ENCODE measurements around the gene B4GALNT3. TPM values are rescaled to one million over a fixed set of nuclear protein-coding genes. Genes with fewer than 3 reads are reported as not detected.
"Not testable (repeated sequence)": the region's sequence is repeated elsewhere in the genome, so short reads cannot be mapped to it uniquely, and the experiment has no call there.

The B4GALNT3 gene
- total RNA-seq, 2 experiments from 2014 or later: 10.9 to 11.1 TPM

GRCh38 chr12:571795-572531 is 112.2 kb downstream of the B4GALNT3 start:
- peaks cover 6% of the 10 kb centered on the region for H3K9me3 Mint-ChIP-seq (ENCODE audit: insufficient read depth)
- CTCF ChIA-PET: interaction anchor here (0.8 to 2.9 kb wide), 6 partner anchors 8 to 243 kb away, joined by 4 to 35 read pairs (median 6); partner anchors contain the start of gene WNK1
- H3K4me3 Mint-ChIP-seq: no peak overlapping the region
- H3K27ac Mint-ChIP-seq: no peak overlapping the region
- no peaks in the 10 kb centered on the region for H3K27me3 Mint-ChIP-seq (ENCODE audit: low read depth)
- ATAC-seq (no peak), DNase-seq (no peak)
- peaks cover 11% of the 10 kb centered on the region for H3K36me3 Mint-ChIP-seq (ENCODE audit: low read depth)
- H3K4me1 Mint-ChIP-seq (ENCODE audit: low read depth): peaks cover 57% of the 10 kb centered on the region
- POLR2A ChIA-PET: interaction anchor here (1.6 kb wide), 1 partner anchor 113 kb away, joined by 4 read pairs; no protein-coding TSS in a partner anchor

GRCh38 chr12:572532-572899 is 112.8 kb downstream of the B4GALNT3 start:
- peaks cover 6% of the 10 kb centered on the region for H3K9me3 Mint-ChIP-seq (ENCODE audit: insufficient read depth)
- DNase-seq (no peak), ATAC-seq (no peak)
- H3K27ac Mint-ChIP-seq: no peak overlapping the region
- H3K4me3 Mint-ChIP-seq: no peak overlapping the region
- POLR2A ChIA-PET: interaction anchor here (1.6 kb wide), 1 partner anchor 113 kb away, joined by 4 read pairs; no protein-coding TSS in a partner anchor
- H3K36me3 Mint-ChIP-seq (ENCODE audit: low read depth): peaks cover 11% of the 10 kb centered on the region
- CTCF ChIA-PET: interaction anchor here (0.9 to 1.7 kb wide), 3 partner anchors 9 to 242 kb away, joined by 4 to 7 read pairs (median 5); partner anchors contain the start of gene WNK1
- H3K27me3 Mint-ChIP-seq (ENCODE audit: low read depth): no peaks in the 10 kb centered on the region
- peaks cover 54% of the 10 kb centered on the region for H3K4me1 Mint-ChIP-seq (ENCODE audit: low read depth)

DNA sequence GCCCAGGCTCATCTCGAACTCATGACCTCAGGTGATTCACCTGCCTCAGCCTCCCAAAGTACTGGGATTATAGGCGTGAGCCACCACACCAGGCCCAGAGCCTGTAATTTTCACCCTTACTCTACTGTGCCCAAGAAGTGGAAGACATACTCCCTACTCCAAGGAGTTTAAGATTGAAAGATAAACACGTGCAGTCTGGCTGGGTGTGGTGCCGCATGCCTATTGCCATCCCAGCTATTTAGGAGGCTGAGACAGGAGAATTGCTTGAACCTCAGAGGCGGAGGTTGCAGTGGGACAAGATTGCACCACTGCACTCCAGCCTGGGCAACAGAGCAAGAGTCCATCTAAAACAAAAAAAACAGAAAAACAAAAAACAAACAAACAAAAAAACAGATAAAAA is 113.5 kb downstream of the B4GALNT3 start:
- Mint-ChIP-seq H3K4me1 (ENCODE audit: low read depth) (peaks cover 53% of the 10 kb centered on the region), H3K27ac (no peak overlapping the region), H3K4me3 (no peak overlapping the region), H3K9me3 (ENCODE audit: insufficient read depth) (peaks cover 6% of the 10 kb centered on the region), H3K27me3 (ENCODE audit: low read depth) (no peaks in the 10 kb centered on the region), H3K36me3 (ENCODE audit: low read depth) (peaks cover 11% of the 10 kb centered on the region)
- ChIA-PET POLR2A (interaction anchor here (1.6 kb wide), 1 partner anchor 112 kb away, joined by 4 read pairs; no protein-coding TSS in a partner anchor), CTCF (interaction anchor here (1.7 kb wide), 2 partner anchors 9 to 178 kb away, joined by 4 to 7 read pairs; partner anchors contain the start of gene WNK1)
- ATAC-seq: no peak
- no peak for DNase-seq

GRCh38 chr12:574475-575128 is 114.9 kb downstream of the B4GALNT3 start:
- DNase-seq (no peak), ATAC-seq (no peak)
- Mint-ChIP-seq H3K4me3 (no peak overlapping the region), H3K9me3 (ENCODE audit: insufficient read depth) (peaks cover 6% of the 10 kb centered on the region), H3K27me3 (ENCODE audit: low read depth) (peaks cover 4% of the 10 kb centered on the region), H3K27ac (no peak overlapping the region), H3K36me3 (ENCODE audit: low read depth) (peaks cover 11% of the 10 kb centered on the region), H3K4me1 (ENCODE audit: low read depth) (peaks cover 43% of the 10 kb centered on the region)
- POLR2A ChIA-PET: interaction anchor here (1.0 to 3.8 kb wide), 2 partner anchors 45 to 178 kb away, joined by 4 to 36 read pairs; partner anchors contain the start of gene WNK1
- CTCF ChIA-PET: interaction anchor here (1.0 to 6.2 kb wide), 10 partner anchors 10 to 543 kb away, joined by 3 to 90 read pairs (median 12); partner anchors contain the start of gene WNK1

- peaks cover 11% of the 10 kb centered on the region for H3K36me3 Mint-ChIP-seq (ENCODE audit: low read depth)
- no peak for ATAC-seq
- H3K4me3 Mint-ChIP-seq: no peak overlapping the region
- H3K4me1 Mint-ChIP-seq (ENCODE audit: low read depth): peaks cover 40% of the 10 kb centered on the region
- no peak overlapping the region for H3K27ac Mint-ChIP-seq
- H3K9me3 Mint-ChIP-seq (ENCODE audit: insufficient read depth): peaks cover 6% of the 10 kb centered on the region
- DNase-seq: no peak
- POLR2A ChIA-PET: interaction anchor here (0.5 to 3.8 kb wide), 5 partner anchors 16 to 177 kb away, joined by 3 to 36 read pairs (median 4); partner anchors contain the start of gene WNK1
- CTCF ChIA-PET: interaction anchor here (0.7 to 6.2 kb wide), 34 partner anchors 10 to 1008 kb away, joined by 3 to 90 read pairs (median 6); partner anchors contain the start of genes NINJ2, RAD52 and WNK1
- H3K27me3 Mint-ChIP-seq (ENCODE audit: low read depth): peaks cover 5% of the 10 kb centered on the region
Measured at GRCh38 chr12:575129-575502, 115.4 kb downstream of the B4GALNT3 start.

GRCh38 chr12:575948-576614 is 116.3 kb downstream of the B4GALNT3 start:
- peaks cover 6% of the 10 kb centered on the region for H3K9me3 Mint-ChIP-seq (ENCODE audit: insufficient read depth)
- no peak overlapping the region for H3K4me3 Mint-ChIP-seq
- ChIA-PET POLR2A (interaction anchor here (1.0 to 3.8 kb wide), 3 partner anchors 78 to 176 kb away, joined by 3 to 36 read pairs (median 4); partner anchors contain the start of gene WNK1), CTCF (interaction anchor here (0.7 to 6.2 kb wide), 63 partner anchors 9 to 1007 kb away, joined by 3 to 90 read pairs (median 5); partner anchors contain the start of genes ERC1, NINJ2, RAD52 and WNK1)
- peaks cover 11% of the 10 kb centered on the region for H3K36me3 Mint-ChIP-seq (ENCODE audit: low read depth)
- peak overlapping the region; percentile 85 for H3K27ac Mint-ChIP-seq
- DNase-seq (peak; percentile 88), ATAC-seq (peak; percentile 98)
- peaks cover 40% of the 10 kb centered on the region for H3K4me1 Mint-ChIP-seq (ENCODE audit: low read depth)
- peaks cover 5% of the 10 kb centered on the region for H3K27me3 Mint-ChIP-seq (ENCODE audit: low read depth)

DNA sequence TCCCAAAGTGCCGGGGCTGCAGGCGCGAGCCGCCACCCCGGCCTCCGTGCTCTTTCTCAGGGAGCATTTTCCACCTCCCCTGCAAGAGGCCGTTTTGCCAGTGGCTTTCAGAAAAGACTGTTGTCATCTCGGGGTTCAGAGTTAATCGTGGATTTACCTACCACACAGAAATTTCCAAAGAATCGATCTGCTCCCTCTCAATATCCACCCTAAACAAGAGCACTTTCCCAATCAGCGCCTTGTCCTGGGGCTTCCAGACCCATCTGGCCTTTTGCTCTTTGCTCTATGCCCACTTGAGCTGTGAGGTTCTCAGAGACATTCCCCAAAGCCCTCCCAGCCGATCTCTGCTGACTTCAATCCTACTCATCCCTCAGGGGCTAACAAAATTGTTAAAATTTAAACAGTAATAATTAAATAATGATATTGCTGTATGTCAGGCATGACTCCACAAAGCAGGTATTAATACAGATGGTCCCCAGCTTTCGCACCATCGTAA is 116.9 kb downstream of the B4GALNT3 start:
- POLR2A ChIA-PET: interaction anchor here (1.0 to 3.8 kb wide), 3 partner anchors 77 to 176 kb away, joined by 3 to 36 read pairs (median 4); partner anchors contain the start of gene WNK1
- Mint-ChIP-seq H3K27me3 (ENCODE audit: low read depth) (peaks cover 5% of the 10 kb centered on the region), H3K4me1 (ENCODE audit: low read depth) (peaks cover 37% of the 10 kb centered on the region), H3K27ac (peak overlapping the region; percentile 85), H3K9me3 (ENCODE audit: insufficient read depth) (peaks cover 6% of the 10 kb centered on the region), H3K36me3 (ENCODE audit: low read depth) (peaks cover 11% of the 10 kb centered on the region), H3K4me3 (peak overlapping the region; percentile 44)
- no peak for DNase-seq
- ATAC-seq: no peak
- CTCF ChIA-PET: interaction anchor here (0.8 to 6.2 kb wide), 54 partner anchors 12 to 541 kb away, joined by 3 to 90 read pairs (median 5); partner anchors contain the start of genes ERC1, NINJ2, RAD52 and WNK1

DNA sequence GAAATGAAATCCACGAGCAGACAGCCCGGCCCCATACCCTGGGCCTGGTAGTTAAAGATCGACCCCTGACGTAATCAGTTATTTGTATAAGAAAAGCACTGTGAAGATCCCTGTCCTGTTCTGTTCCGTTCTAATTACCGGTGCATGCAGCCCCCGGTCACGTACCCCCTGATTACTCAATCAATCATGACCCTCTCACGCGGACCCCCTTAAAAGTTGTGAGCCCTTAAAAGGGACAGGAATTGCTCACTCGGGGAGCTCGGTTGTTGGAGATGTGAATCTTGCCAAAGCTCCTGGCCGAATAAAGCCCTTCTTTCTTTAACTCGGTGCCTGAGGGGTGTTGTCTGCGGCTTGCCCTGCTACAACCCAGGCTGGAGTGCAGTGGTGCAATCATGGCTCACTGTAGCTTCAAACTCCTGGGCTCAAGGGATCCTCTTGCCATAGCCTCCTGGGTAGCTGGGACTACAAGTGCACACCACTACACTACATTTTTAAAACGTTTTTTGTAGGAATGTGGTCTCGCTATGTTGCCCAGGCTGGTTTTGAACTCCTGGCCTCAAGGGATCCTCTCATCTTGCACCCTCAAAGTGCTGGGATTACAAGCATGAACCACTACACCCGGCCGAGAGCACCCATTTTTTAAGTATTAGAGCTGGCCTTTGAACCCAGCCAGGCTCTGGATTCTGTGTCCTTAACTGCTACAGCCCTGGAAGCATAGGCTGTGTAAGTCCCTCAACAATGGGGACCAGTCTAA is 118.4 kb downstream of the B4GALNT3 start:
- H3K36me3 Mint-ChIP-seq (ENCODE audit: low read depth); DNase-seq; H3K27me3 Mint-ChIP-seq (ENCODE audit: low read depth); H3K9me3 Mint-ChIP-seq (ENCODE audit: insufficient read depth); H3K27ac Mint-ChIP-seq; ATAC-seq; H3K4me3 Mint-ChIP-seq: not testable (repeated sequence)
- ChIA-PET CTCF (interaction anchor here (0.9 to 6.2 kb wide), 7 partner anchors 14 to 291 kb away, joined by 3 to 90 read pairs (median 11); partner anchors contain the start of gene WNK1), POLR2A (interaction anchor here (0.8 kb wide), 1 partner anchor 175 kb away, joined by 3 read pairs; no protein-coding TSS in a partner anchor)
- peaks cover 28% of the 10 kb centered on the region for H3K4me1 Mint-ChIP-seq (ENCODE audit: low read depth)

GRCh38 chr12:578748-579419 is 119.1 kb downstream of the B4GALNT3 start:
- peaks cover 5% of the 10 kb centered on the region for H3K27me3 Mint-ChIP-seq (ENCODE audit: low read depth)
- CTCF ChIA-PET: interaction anchor here (0.9 to 6.2 kb wide), 6 partner anchors 14 to 291 kb away, joined by 3 to 90 read pairs (median 24); partner anchors contain the start of gene WNK1
- POLR2A ChIA-PET: no interaction called here
- no peak overlapping the region for H3K4me3 Mint-ChIP-seq
- DNase-seq (no peak), ATAC-seq (no peak)
- no peak overlapping the region for H3K27ac Mint-ChIP-seq
- peaks cover 6% of the 10 kb centered on the region for H3K36me3 Mint-ChIP-seq (ENCODE audit: low read depth)
- peaks cover 6% of the 10 kb centered on the region for H3K9me3 Mint-ChIP-seq (ENCODE audit: insufficient read depth)
- peaks cover 26% of the 10 kb centered on the region for H3K4me1 Mint-ChIP-seq (ENCODE audit: low read depth)
